HepG2 (cell line): Measurements from ENCODE around the gene CPM. TPM values are rescaled to one million over a fixed set of nuclear protein-coding genes. Genes with fewer than 3 reads are reported as not detected.

Experiments
- ATAC-seq: fragments of 200-7000 bp; cut with Tn5 transposase; 3 replicates; pipeline ENCODE4 v1.9.1; 2020; ENCODE audit warnings: mild to moderate bottlenecking, moderate library complexity
- BruUV-seq: library from RNA; stranded (reverse); fragments of 400-500 nt; replicated peaks from 2 replicates; lab custom pipeline; 2021; lab: Mats Ljungman, UMichigan
- CTCF ChIA-PET: fragments of 300-600 bp; formaldehyde crosslinking; extraction: SDS; loops from one replicate; lab custom pipeline; 2021; ENCODE audit warnings: low total read pairs, inconsistent platforms, low intra/inter-chr PET ratio; lab: Yijun Ruan, JAX
- POLR2A ChIA-PET: fragments of 350-600 bp; sonication (Branson Sonifier 250); formaldehyde crosslinking; loops from one replicate; lab custom pipeline; 2020; ENCODE audit warnings: antibody characterized with exemption, inconsistent platforms; lab: Yijun Ruan, JAX
- DNase-seq: peaks from one replicate; pipeline ENCODE4 v3.0.0-alpha.2; 2015; ENCODE audit warnings: low spot score
- FAIRE-seq: peaks from 3 replicates; lab custom pipeline; 2011; peaks lifted over from hg19 to GRCh38; lab: Jason Lieb, UNC
- H2AFZ ChIP-seq: one replicate; pipeline ENCODE4 v1.6.1; 2011; ENCODE audit warnings: low read length, inconsistent platforms
- H3K27ac ChIP-seq: fragments of 300-600 bp; 3 replicates; pipeline ENCODE4 v1.8.0; 2011; ENCODE audit warnings: mixed run types, mild to moderate bottlenecking, mixed read lengths, low read length, inconsistent platforms; ENCODE audit not compliant: insufficient read depth; ENCODE audit errors: extremely low read length
- H3K27me3 ChIP-seq, 2 experiments: fragments of 200-600 bp in 1 of 2; 2 replicates in 1 of 2; 3 replicates in 1 of 2; pipeline versions ENCODE4 v1.6.0 to v1.8.0; 2011; ENCODE audit warnings: low read length in 2 of 2, mild to moderate bottlenecking in 2 of 2, moderate library complexity in 2 of 2, inconsistent platforms in 1 of 2; ENCODE audit not compliant: insufficient read depth in 2 of 2, control insufficient read depth in 1 of 2
- H3K36me3 ChIP-seq, 2 experiments: fragments of 200-600 bp in 1 of 2; replicated peaks in 1 of 2; 2 replicates in 1 of 2; 3 replicates in 1 of 2; pipeline versions ENCODE4 v1.5.1 to v1.8.0; 2011; ENCODE audit warnings: low read length in 2 of 2, inconsistent platforms in 1 of 2; ENCODE audit not compliant: insufficient read depth in 2 of 2, control insufficient read depth in 1 of 2
- H3K4me1 ChIP-seq: 2 replicates; pipeline ENCODE4 v1.5.1; 2012; ENCODE audit warnings: low read length, inconsistent platforms; ENCODE audit not compliant: insufficient read depth
- H3K4me2 ChIP-seq: 2 replicates; pipeline ENCODE4 v1.6.0; 2011; ENCODE audit warnings: low read depth, low read length, inconsistent platforms
- H3K4me3 ChIP-seq, 3 experiments: fragments of 200-600 bp in 1 of 3; sonication (generic), shearing (Covaris generic) in 1 of 3; replicated peaks in 1 of 3; 2 replicates each; pipeline ENCODE4 v1.5.1; 2011 to 2016; ENCODE audit warnings: low read length in 3 of 3, inconsistent platforms in 2 of 3, low read depth in 2 of 3, mild to moderate bottlenecking in 2 of 3, control low read depth in 1 of 3, mixed read lengths in 1 of 3; ENCODE audit not compliant: insufficient read depth in 1 of 3
- H3K79me2 ChIP-seq: one replicate; pipeline ENCODE4 v1.6.1; 2011; ENCODE audit warnings: low read length, inconsistent platforms; ENCODE audit not compliant: insufficient read depth
- H3K9ac ChIP-seq: 2 replicates; pipeline ENCODE4 v1.6.0; 2011; ENCODE audit warnings: mild to moderate bottlenecking, low read depth, low read length, inconsistent platforms; ENCODE audit not compliant: insufficient read depth
- H3K9me3 ChIP-seq: 2 replicates; pipeline ENCODE4 v1.5.1; 2012; ENCODE audit warnings: mild to moderate bottlenecking, low read length
- H4K20me1 ChIP-seq: 2 replicates; pipeline ENCODE4 v1.6.0; 2011; ENCODE audit warnings: inconsistent platforms, mild to moderate bottlenecking, low read length, moderate library complexity; ENCODE audit not compliant: insufficient read depth
- ASH2L ChIP-seq: fragments of 300-600, 200-600 bp; sonication (generic); IDR thresholded peaks from 2 replicates; pipeline ENCODE4 v1.7.0; 2017; ENCODE audit warnings: low read depth, mild to moderate bottlenecking, moderate library complexity, mixed read lengths, low read length; ENCODE audit not compliant: insufficient read length
- ATAD3A ChIP-seq: sonication (generic); formaldehyde crosslinking; IDR thresholded peaks from 2 replicates; pipeline ENCODE4 v1.4.0; 2020; ENCODE audit warnings: missing genetic modification reagents
- HNF4A ChIP-seq: sonication (generic); formaldehyde crosslinking; IDR thresholded peaks from 2 replicates; pipeline ENCODE4 v1.4.0; 2020; ENCODE audit warnings: missing genetic modification reagents
- IKZF1 ChIP-seq: fragments of 450-650 bp; IDR thresholded peaks from 2 replicates; pipeline ENCODE4 v1.7.1; 2016
- ZBTB8A ChIP-seq: sonication (generic); formaldehyde crosslinking; IDR thresholded peaks from 2 replicates; pipeline ENCODE4 v1.4.0; 2020; ENCODE audit warnings: mild to moderate bottlenecking, low read depth, missing genetic modification reagents, borderline replicate concordance
- ZNF773 ChIP-seq: sonication (generic); formaldehyde crosslinking; IDR thresholded peaks from 2 replicates; pipeline ENCODE4 v1.4.0; 2020; ENCODE audit warnings: missing genetic modification reagents, borderline replicate concordance
- whole genome bisulfite sequencing: methylation state at CpG from one replicate; pipeline ENCODE4 v1.1.6; 2017; ENCODE audit warnings: low lambda C conversion rate; 5-methylcytosine and 5-hydroxymethylcytosine counted together
- in situ Hi-C: cut with HindIII; loops from 2 replicates; pipeline ENCODE4 v1.10.0; 2017; ENCODE audit warnings: low pct_unique_long_range_greater_than_20kb; ENCODE audit not compliant: extremely low pct_ligation_motif_present
- intact Hi-C: fragments of 100-400 bp; cut with micrococcal nuclease; formaldehyde crosslinking; loops from one replicate; pipeline ENCODE4 v1.10.0; 2022; ENCODE audit not compliant: unreplicated experiment
- polyA plus RNA-seq, 8 experiments: library from polyadenylated mRNA; depleted of rRNA in 3 of 8; stranded (reverse) in 7 of 8; unstranded in 1 of 8; fragments of >200 nt; fragmentation: Illumina TruSeq in 4 of 8; extraction: Trizol in 4 of 8; gene quantifications; 2 replicates each; pipeline versions ENCODE4 v1.2.1 to v1.2.3, GENCODE V29; 2011 to 2016; ENCODE audit warnings: low read depth in 4 of 8, missing spikeins in 1 of 8, mixed read lengths in 1 of 8; ENCODE audit not compliant: insufficient read depth in 1 of 8
- total RNA-seq, 5 experiments: library from RNA; depleted of rRNA; stranded (reverse); fragments of >200 nt; fragmentation: Illumina TruSeq; extraction: Trizol; gene quantifications; 2 replicates each; pipeline ENCODE4 v1.2.3, GENCODE V29; 2016; ENCODE audit warnings: low read depth in 1 of 5
- TF ChIP-seq, protein P1 (sequence below): sonication (generic); formaldehyde crosslinking; conservative IDR thresholded peaks from 2 replicates; pipeline ENCODE4 v1.4.0; 2020; ENCODE audit warnings: mild to moderate bottlenecking, missing genetic modification reagents, moderate library complexity

CPM gene
- total and polyA plus RNA-seq, 2 of the 13 experiments (the other 11 are each of a cell fraction or from before 2014, with no cell fraction given), result not detected

GRCh38 chr12:68884251-68884650, 48.7 kb downstream of the CPM start:
- ATAC-seq, result peak; percentile 39; the same call in 1 of the 3 replicates
- no peak overlapping the region for H3K9ac ChIP-seq
- no peaks in the 10 kb centered on the region for H3K36me3 ChIP-seq
- no peak for FAIRE-seq
- H3K4me2 ChIP-seq, result no peak overlapping the region
- H3K79me2 ChIP-seq, result no peaks in the 10 kb centered on the region
- WGBS, result 64% methylated on average over 5 of the region's 5 CpGs
- no TSS peak for BruUV-seq
- no peaks in the 10 kb centered on the region for H4K20me1 ChIP-seq
- ChIA-PET POLR2A (no interaction called here), CTCF (no interaction called here)
- H3K27me3 ChIP-seq, result no peaks in the 10 kb centered on the region
- no peak overlapping the region for H2AFZ ChIP-seq
- no peak overlapping the region for H3K4me3 ChIP-seq
- H3K4me1 ChIP-seq, result peaks cover 6% of the 10 kb centered on the region
- no peak for DNase-seq
- in situ Hi-C loops (no loop called here), intact Hi-C loops (no loop called here)
- H3K9me3 ChIP-seq, result no peaks in the 10 kb centered on the region
- TF ChIP-seq ATAD3A (CRISPR knock-in tag) (no peak), HNF4A (no peak), ZNF773 (no peak), ASH2L (no peak)
- H3K27ac ChIP-seq, result no peak overlapping the region

GRCh38 chr12:68883151-68883550, 49.8 kb downstream of the CPM start:
- DNase-seq, result no peak
- Histone ChIP-seq H2AFZ (no peak overlapping the region), H3K27ac (no peak overlapping the region), H3K27me3 (no peaks in the 10 kb centered on the region), H3K4me1 (peaks cover 6% of the 10 kb centered on the region), H3K9me3 (peaks cover 8% of the 10 kb centered on the region; the same call in 1 of the 2 replicates), H3K36me3 (no peaks in the 10 kb centered on the region), H3K4me2 (no peak overlapping the region), H3K4me3 (no peak overlapping the region), H3K79me2 (no peaks in the 10 kb centered on the region), H4K20me1 (no peaks in the 10 kb centered on the region), H3K9ac (no peak overlapping the region)
- BruUV-seq, result no TSS peak
- CTCF ChIA-PET, result no interaction called here
- no peak for ATAC-seq
- TF ChIP-seq IKZF1 (no peak), ZBTB8A (CRISPR knock-in tag) (no peak)
- TF ChIP-seq, protein P1, sequence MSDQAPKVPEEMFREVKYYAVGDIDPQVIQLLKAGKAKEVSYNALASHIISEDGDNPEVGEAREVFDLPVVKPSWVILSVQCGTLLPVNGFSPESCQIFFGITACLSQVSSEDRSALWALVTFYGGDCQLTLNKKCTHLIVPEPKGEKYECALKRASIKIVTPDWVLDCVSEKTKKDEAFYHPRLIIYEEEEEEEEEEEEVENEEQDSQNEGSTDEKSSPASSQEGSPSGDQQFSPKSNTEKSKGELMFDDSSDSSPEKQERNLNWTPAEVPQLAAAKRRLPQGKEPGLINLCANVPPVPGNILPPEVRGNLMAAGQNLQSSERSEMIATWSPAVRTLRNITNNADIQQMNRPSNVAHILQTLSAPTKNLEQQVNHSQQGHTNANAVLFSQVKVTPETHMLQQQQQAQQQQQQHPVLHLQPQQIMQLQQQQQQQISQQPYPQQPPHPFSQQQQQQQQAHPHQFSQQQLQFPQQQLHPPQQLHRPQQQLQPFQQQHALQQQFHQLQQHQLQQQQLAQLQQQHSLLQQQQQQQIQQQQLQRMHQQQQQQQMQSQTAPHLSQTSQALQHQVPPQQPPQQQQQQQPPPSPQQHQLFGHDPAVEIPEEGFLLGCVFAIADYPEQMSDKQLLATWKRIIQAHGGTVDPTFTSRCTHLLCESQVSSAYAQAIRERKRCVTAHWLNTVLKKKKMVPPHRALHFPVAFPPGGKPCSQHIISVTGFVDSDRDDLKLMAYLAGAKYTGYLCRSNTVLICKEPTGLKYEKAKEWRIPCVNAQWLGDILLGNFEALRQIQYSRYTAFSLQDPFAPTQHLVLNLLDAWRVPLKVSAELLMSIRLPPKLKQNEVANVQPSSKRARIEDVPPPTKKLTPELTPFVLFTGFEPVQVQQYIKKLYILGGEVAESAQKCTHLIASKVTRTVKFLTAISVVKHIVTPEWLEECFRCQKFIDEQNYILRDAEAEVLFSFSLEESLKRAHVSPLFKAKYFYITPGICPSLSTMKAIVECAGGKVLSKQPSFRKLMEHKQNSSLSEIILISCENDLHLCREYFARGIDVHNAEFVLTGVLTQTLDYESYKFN (CRISPR knock-in tag), result no peak
- in situ Hi-C loops, result no loop called here
- WGBS, result 49% methylated on average over 3 of the region's 3 CpGs
- no peak for FAIRE-seq
- POLR2A ChIA-PET, result no interaction called here
- intact Hi-C loops, result no loop called here
